Heart left ventricle (tissue), 16 donors: ENCODE results near the gene RPP21. TPM values are rescaled to one million over a fixed set of nuclear protein-coding genes. Genes with fewer than 3 reads are reported as not detected.

Source experiments
- ATAC-seq, 4 donors: fragments of 200-7000 bp; cut with Tn5 transposase; one replicate each; pipeline ENCODE4 v1.9.1; 2020 to 2022; ENCODE audit warnings: moderate library complexity in 4 of 4, mild to moderate bottlenecking in 3 of 4, moderate number of reproducible peaks in 1 of 4
- DNase-seq, 5 donors: peaks; one replicate each; pipeline ENCODE4 v3.0.0-alpha.2; 2020
- H3K27ac ChIP-seq, 12 donors: fragments of 200-600 bp; sonication (generic) in 4 of 12; one replicate each; pipeline versions ENCODE4 v1.5.0 to v1.8.0; 2016 to 2022; ENCODE audit warnings: mild to moderate bottlenecking in 2 of 12
- H3K27me3 ChIP-seq, 9 donors: fragments of 200-600 bp; sonication (generic) in 2 of 9; one replicate each; pipeline versions ENCODE4 v1.5.1 to v1.8.0; 2016 to 2022; ENCODE audit warnings: mild to moderate bottlenecking in 3 of 9
- H3K36me3 ChIP-seq, 9 donors: fragments of 200-600 bp; sonication (generic) in 2 of 9; one replicate each; pipeline versions ENCODE4 v1.5.0 to v1.8.0; 2018 to 2022; ENCODE audit warnings: mild to moderate bottlenecking in 2 of 9
- H3K4me1 ChIP-seq, 12 donors: fragments of 200-600 bp; sonication (generic) in 4 of 12; one replicate each; pipeline versions ENCODE4 v1.5.0 to v1.8.0; 2016 to 2022; ENCODE audit warnings: mild to moderate bottlenecking in 3 of 12
- H3K4me3 ChIP-seq, 12 donors: fragments of 200-600 bp; sonication (generic) in 4 of 12; one replicate each; pipeline versions ENCODE4 v1.5.0 to v1.8.0; 2017 to 2022; ENCODE audit warnings: mild to moderate bottlenecking in 9 of 12, moderate library complexity in 4 of 12
- H3K9me3 ChIP-seq, 12 donors: fragments of 200-600 bp; sonication (generic) in 4 of 12; one replicate each; pipeline versions ENCODE4 v1.5.0 to v1.8.0; 2016 to 2022; ENCODE audit warnings: mild to moderate bottlenecking in 1 of 12
- POLR2A ChIP-seq, 2 donors: fragments of 450-650 bp; IDR thresholded peaks; one replicate each; pipeline ENCODE4 v1.6.1; 2017; ENCODE audit warnings: antibody characterized with exemption in 2 of 2, mild to moderate bottlenecking in 2 of 2, moderate library complexity in 2 of 2
- WGBS, 4 donors: extraction: QIAGEN DNeasy Blood & Tissue Kit in 2 of 4; methylation state at CpG; one replicate each; pipeline versions ENCODE4 v1.1.5 to v1.1.7; 2013 to 2018; 5-methylcytosine and 5-hydroxymethylcytosine counted together
- intact Hi-C, 10 donors: fragments of 100-400 bp; cut with DNase I; formaldehyde crosslinking; loops; one replicate each; pipeline versions ENCODE4 v1.11.1 to v1.14.2; 2022
- polyA plus RNA-seq, 2 donors: library from polyadenylated mRNA; stranded (reverse); fragments of 200-250 nt; gene quantifications; one replicate each; pipeline ENCODE4 v1.2.3, GENCODE V29; 2013
- total RNA-seq, 9 donors: library from RNA; depleted of rRNA in 2 of 9; stranded (reverse); fragments of >200 nt in 2 of 9; fragmentation: NEBNext Ultra II Directional in 3 of 9; extraction: Animal tissue kit (Norgen Biotek cat#: 25700) in 3 of 9; gene quantifications; one replicate each; pipeline versions ENCODE4 v1.1.0 to v1.2.4, GENCODE V29; 2016 to 2023
- TF ChIP-seq, protein P1 (sequence below), 12 donors: fragments of 200-600 bp; sonication (generic) in 4 of 12; IDR thresholded peaks; one replicate each; pipeline versions ENCODE4 v1.5.0 to v1.8.0; 2018 to 2022; ENCODE audit warnings: antibody characterized with exemption in 12 of 12, mild to moderate bottlenecking in 5 of 12
- donor health status: ischemic (EF 13 %, LVEDD 7.1; RV severe dilation, severe dysfunction).
- donor health status: healthy with polysubstance abuse.
- donor health status: DM: no; HTN: yes; CAD: no.
- donor health status: DM: no; HTN: no; CAD: no.
- donor health status: ischemic (EF 25% LVEDD 6.9; RV normal size, moderate dysfunction).
- donor health status: ischemic (EF 25% LVEDD 5.7; RV mildly dilated, moderate dysfunction).
- donor health status: healthy.
- donor health status: DM: yes; HTN: yes; CAD: no.
- donor health status: ischemic (EF 35%, LVEDD 5.7; RV mildly dilated, moderate dysfunction).
- donor health status: nonischemic (EF 11% LVEDD 7.7; RV severe dilation, severe dysfunction).
- donor health status: DM: yes; HTN: yes; CAD: no.
- donor health status: PGD.
- donor health status: ischemic (EF 29% LVEDD 5.4; RV normal size, mild dysfunction).
- donor health status: nonischemic (EF 23%, LVEDD 6.1; RV moderate dilation, normal function).

The RPP21 gene
- total and polyA plus RNA-seq, 11 donors: 17.3 to 88.9 (median 30.7) TPM

DNA sequence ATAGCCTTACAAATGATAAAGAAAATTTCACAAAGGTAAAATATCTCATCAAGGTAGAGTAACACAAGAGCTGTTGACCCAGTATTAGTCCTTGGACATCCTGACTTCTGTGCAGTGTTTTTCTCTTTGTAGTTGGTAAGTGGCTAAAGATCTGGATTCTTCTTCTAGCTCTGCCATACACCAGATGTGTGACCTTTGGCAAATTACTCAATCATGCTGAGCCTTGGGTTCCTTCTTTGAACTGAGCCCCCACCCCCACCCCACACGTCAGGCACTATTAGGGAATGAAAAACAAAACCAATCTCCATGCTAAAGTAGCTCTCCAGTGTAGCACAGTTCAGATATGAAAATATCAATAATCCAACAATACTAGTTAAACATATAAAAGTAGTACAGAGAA is 33.3 kb upstream of the RPP21 start:
- peaks cover 0 to 4% (median 0%) of the 10 kb centered on the region in 12 donors for H3K4me1 ChIP-seq
- DNase-seq (no peak), ATAC-seq (no peak)
- no peak overlapping the region for H3K27ac ChIP-seq
- no peaks in the 10 kb centered on the region for H3K27me3 ChIP-seq
- no peak for TF ChIP-seq POLR2A (IDR thresholded peaks at IDR 0.05)
- TF ChIP-seq, protein P1, sequence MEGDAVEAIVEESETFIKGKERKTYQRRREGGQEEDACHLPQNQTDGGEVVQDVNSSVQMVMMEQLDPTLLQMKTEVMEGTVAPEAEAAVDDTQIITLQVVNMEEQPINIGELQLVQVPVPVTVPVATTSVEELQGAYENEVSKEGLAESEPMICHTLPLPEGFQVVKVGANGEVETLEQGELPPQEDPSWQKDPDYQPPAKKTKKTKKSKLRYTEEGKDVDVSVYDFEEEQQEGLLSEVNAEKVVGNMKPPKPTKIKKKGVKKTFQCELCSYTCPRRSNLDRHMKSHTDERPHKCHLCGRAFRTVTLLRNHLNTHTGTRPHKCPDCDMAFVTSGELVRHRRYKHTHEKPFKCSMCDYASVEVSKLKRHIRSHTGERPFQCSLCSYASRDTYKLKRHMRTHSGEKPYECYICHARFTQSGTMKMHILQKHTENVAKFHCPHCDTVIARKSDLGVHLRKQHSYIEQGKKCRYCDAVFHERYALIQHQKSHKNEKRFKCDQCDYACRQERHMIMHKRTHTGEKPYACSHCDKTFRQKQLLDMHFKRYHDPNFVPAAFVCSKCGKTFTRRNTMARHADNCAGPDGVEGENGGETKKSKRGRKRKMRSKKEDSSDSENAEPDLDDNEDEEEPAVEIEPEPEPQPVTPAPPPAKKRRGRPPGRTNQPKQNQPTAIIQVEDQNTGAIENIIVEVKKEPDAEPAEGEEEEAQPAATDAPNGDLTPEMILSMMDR (IDR thresholded peaks at IDR 0.05): no peak
- intact Hi-C loops: no loop called here
- H3K4me3 ChIP-seq: no peak overlapping the region
- 79 to 97% (median 89%) methylated on average over 1 of the region's 1 CpG for WGBS, 4 donors
- peaks cover 0 to 44% (median 17%) of the 10 kb centered on the region in 9 donors for H3K36me3 ChIP-seq
- H3K9me3 ChIP-seq: no peaks in the 10 kb centered on the region

DNA sequence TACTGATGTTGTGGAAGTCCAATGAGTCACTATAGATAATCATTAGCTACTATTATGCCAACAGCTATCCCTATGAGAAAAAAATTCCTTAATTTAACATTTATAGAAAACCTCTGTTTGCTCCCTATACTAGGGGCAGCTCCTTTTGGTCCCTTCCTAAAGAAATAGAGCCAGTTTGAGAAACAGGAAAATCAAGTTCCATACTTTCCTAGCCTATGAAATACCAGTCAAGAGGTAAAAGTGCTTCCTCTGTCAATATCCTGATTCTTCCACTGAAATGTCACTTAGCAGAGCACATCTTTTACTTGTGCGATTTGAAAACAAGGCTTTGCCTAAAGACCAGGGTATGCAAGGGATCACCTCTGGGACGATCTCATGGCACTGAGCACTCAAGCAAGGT is 32.7 kb upstream of the RPP21 start:
- no peak for ATAC-seq
- Histone ChIP-seq H3K4me3 (no peak overlapping the region), H3K27ac (no peak overlapping the region), H3K27me3 (no peaks in the 10 kb centered on the region), H3K9me3 (no peaks in the 10 kb centered on the region), H3K36me3 (peaks cover 0 to 46% (median 17%) of the 10 kb centered on the region in 9 donors), H3K4me1 (peaks cover 0 to 4% (median 0%) of the 10 kb centered on the region in 12 donors)
- no peak for TF ChIP-seq POLR2A (IDR thresholded peaks at IDR 0.05)
- TF ChIP-seq, protein P1 (IDR thresholded peaks at IDR 0.05): no peak
- no peak for DNase-seq
- WGBS, 4 donors: 89 to 98% (median 97%) methylated on average over 2 of the region's 2 CpGs
- intact Hi-C loops: no loop called here

DNA sequence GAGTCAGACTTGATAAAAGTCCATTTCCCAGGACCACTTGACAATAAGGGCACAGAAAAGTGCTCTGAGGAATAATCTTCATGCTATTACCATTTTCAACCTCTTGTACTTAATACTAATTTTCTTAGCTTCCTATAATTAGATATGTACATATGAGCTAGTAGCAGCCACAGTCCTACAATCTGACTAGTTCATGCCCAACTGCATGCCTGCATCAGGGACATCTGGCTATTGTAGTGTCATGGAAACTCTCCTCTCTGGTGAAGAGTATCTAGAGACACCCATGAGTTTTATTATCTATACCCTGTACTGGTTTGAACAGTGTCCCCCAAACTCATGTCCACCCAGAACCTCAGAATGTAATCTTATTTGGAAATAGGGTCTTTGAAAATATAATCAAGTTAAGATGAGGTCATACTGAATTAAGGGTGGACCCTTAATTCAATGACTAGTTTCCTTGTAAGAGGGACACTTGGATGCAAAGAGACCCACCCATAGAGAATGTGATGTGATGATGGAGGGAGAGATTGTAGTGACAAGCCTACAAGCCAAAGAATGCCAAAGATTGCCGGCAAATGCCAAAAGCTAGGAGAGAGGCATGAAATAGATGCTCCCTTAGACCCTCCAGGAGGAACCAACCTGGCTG is 32.2 kb upstream of the RPP21 start:
- 93 to 100% (median 98%) methylated on average over 1 of the region's 1 CpG for WGBS, 4 donors
- no peak for ATAC-seq

DNA sequence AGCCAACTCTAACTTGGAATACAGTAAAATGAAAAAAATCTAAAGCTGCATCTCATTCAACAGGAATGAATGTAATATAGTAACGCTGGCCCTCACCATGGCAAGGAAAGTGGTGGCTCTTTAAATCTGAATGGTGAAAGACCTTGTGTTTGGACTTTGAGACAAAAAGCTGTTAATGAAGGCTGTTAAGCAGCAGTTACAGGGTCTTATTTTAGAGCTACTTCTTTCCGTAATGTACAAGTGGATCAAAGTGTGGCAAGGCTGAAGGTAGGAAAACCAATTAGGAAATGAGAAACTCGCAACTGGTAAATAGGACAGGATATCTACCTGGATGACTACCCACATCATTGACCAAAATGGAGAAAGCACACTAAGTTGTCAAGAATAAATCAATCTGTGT is 29.8 kb upstream of the RPP21 start:
- TF ChIP-seq, protein P1 (IDR thresholded peaks at IDR 0.05): no peak
- TF ChIP-seq POLR2A (IDR thresholded peaks at IDR 0.05): no peak
- intact Hi-C loops: no loop called here
- peaks cover 0 to 55% (median 17%) of the 10 kb centered on the region in 9 donors for H3K36me3 ChIP-seq

More for the DNA sequence above, 32.2 kb upstream of the RPP21 start:
- peaks cover 0 to 4% (median 0%) of the 10 kb centered on the region in 12 donors for H3K4me1 ChIP-seq
- intact Hi-C loops: no loop called here
- no peaks in the 10 kb centered on the region for H3K27me3 ChIP-seq
- TF ChIP-seq POLR2A (IDR thresholded peaks at IDR 0.05): no peak
- TF ChIP-seq, protein P1 (IDR thresholded peaks at IDR 0.05): no peak
- H3K36me3 ChIP-seq: peaks cover 0 to 46% (median 17%) of the 10 kb centered on the region in 9 donors
- H3K4me3 ChIP-seq: no peak overlapping the region
- H3K27ac ChIP-seq: no peak overlapping the region
- DNase-seq: no peak
- no peaks in the 10 kb centered on the region for H3K9me3 ChIP-seq

More for the DNA sequence above, 29.8 kb upstream of the RPP21 start:
- Histone ChIP-seq H3K27ac (no peak overlapping the region), H3K4me3 (no peak overlapping the region), H3K4me1 (peaks cover 0 to 13% (median 0%) of the 10 kb centered on the region in 12 donors), H3K27me3 (no peaks in the 10 kb centered on the region), H3K9me3 (no peaks in the 10 kb centered on the region)
- 92 to 98% (median 96%) methylated on average over 3 of the region's 3 CpGs for WGBS, 4 donors
- ATAC-seq: no peak
- no peak for DNase-seq
